Measurements from ENCODE around the gene CLEC7A.

DNA sequence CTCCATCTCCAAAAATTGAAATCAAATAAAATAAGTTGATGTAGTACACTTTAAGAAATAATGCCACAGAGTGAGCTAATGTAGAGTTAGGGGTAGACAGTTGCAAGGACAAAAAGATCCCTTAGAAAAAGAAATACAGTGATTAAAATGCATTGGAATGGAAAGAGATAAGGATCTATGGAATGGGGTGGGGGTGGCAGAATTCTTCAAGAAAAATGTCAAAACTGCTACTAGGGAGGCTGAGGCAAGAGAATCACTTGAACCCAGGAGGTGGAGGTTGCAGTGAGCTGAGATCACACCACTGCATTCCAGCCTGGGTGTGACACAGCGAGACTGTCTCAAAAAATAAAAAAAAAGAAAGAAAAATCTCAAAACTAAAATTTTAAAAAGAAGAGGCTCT, 35.4 kb upstream of the CLEC7A start:
- TF ChIP-seq, protein P1, sequence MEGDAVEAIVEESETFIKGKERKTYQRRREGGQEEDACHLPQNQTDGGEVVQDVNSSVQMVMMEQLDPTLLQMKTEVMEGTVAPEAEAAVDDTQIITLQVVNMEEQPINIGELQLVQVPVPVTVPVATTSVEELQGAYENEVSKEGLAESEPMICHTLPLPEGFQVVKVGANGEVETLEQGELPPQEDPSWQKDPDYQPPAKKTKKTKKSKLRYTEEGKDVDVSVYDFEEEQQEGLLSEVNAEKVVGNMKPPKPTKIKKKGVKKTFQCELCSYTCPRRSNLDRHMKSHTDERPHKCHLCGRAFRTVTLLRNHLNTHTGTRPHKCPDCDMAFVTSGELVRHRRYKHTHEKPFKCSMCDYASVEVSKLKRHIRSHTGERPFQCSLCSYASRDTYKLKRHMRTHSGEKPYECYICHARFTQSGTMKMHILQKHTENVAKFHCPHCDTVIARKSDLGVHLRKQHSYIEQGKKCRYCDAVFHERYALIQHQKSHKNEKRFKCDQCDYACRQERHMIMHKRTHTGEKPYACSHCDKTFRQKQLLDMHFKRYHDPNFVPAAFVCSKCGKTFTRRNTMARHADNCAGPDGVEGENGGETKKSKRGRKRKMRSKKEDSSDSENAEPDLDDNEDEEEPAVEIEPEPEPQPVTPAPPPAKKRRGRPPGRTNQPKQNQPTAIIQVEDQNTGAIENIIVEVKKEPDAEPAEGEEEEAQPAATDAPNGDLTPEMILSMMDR (conservative IDR thresholded peaks at IDR 0.05; ENCODE audit: low read length) = no peak
- TF ChIP-seq EZH2phosphoT487 (IDR thresholded peaks at IDR 0.05; ENCODE audit: borderline replicate concordance, low read depth, low read length) = no peak

Data from OCI-LY7 (cell line).